ENCODE measurements around the gene UBXN1. TPM values are rescaled to one million over a fixed set of nuclear protein-coding genes. Genes with fewer than 3 reads are reported as not detected.

The UBXN1 gene
- total and polyA plus RNA-seq, 10 of the 15 experiments (the other 5 are each of a cell fraction or from before 2014, with no cell fraction given) = 7.0 to 173 (median 106) TPM

GRCh38 chr11:62709247-62710000, 30.6 kb upstream of the UBXN1 start (continued):
- TF ChIP-seq, protein P1, sequence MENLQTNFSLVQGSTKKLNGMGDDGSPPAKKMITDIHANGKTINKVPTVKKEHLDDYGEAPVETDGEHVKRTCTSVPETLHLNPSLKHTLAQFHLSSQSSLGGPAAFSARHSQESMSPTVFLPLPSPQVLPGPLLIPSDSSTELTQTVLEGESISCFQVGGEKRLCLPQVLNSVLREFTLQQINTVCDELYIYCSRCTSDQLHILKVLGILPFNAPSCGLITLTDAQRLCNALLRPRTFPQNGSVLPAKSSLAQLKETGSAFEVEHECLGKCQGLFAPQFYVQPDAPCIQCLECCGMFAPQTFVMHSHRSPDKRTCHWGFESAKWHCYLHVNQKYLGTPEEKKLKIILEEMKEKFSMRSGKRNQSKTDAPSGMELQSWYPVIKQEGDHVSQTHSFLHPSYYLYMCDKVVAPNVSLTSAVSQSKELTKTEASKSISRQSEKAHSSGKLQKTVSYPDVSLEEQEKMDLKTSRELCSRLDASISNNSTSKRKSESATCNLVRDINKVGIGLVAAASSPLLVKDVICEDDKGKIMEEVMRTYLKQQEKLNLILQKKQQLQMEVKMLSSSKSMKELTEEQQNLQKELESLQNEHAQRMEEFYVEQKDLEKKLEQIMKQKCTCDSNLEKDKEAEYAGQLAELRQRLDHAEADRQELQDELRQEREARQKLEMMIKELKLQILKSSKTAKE (IDR thresholded peaks at IDR 0.05; ENCODE audit: low read depth, poor library complexity, severe bottlenecking) = peak; percentile 54
- TF ChIP-seq TCF12 (IDR thresholded peaks at IDR 0.05; ENCODE audit: low read depth, low read length) (no peak), PAX5 (IDR thresholded peaks at IDR 0.05; ENCODE audit: borderline replicate concordance, low read depth, low read length) (0 out of 2 replicates have a peak, but pooled peaks have one; percentile 46), MEF2B (IDR thresholded peaks at IDR 0.05; ENCODE audit: partially characterized antibody, poor library complexity, severe bottlenecking) (no peak), USF1 (IDR thresholded peaks at IDR 0.05; ENCODE audit: borderline replicate concordance, extremely low read length, insufficient read depth, low read depth, low read length) (no peak), CEBPZ (IDR thresholded peaks at IDR 0.05; ENCODE audit: low read depth, low read length) (no peak), RFX5 (IDR thresholded peaks at IDR 0.05; ENCODE audit: low read depth, low read length) (no peak), ZNF622 (IDR thresholded peaks at IDR 0.05) (no peak), RAD51 (IDR thresholded peaks at IDR 0.05) (no peak), RCOR1 (conservative IDR thresholded peaks at IDR 0.05; ENCODE audit: low read depth, low read length) (peak; percentile 100), CREM (IDR thresholded peaks at IDR 0.05; ENCODE audit: low read depth) (peak; percentile 84), CHD1 (IDR thresholded peaks at IDR 0.05; ENCODE audit: low read depth, low read length) (0 out of 2 replicates have a peak, but pooled peaks have one; percentile 71), YBX1 (IDR thresholded peaks at IDR 0.05) (no peak), MXI1 (IDR thresholded peaks at IDR 0.05; ENCODE audit: low read depth, low read length) (no peak; the same call in none of the 2 replicates), ZNF207 (IDR thresholded peaks at IDR 0.05; ENCODE audit: borderline replicate concordance) (peak; percentile 92), BRCA1 (IDR thresholded peaks at IDR 0.05; ENCODE audit: low read depth, low read length) (no peak), EGR1 (IDR thresholded peaks at IDR 0.05; ENCODE audit: borderline replicate concordance in 1 of 2, low read depth in 2 of 2, low read length in 2 of 2) (no peak), POU2F2 (IDR thresholded peaks at IDR 0.05; ENCODE audit: borderline replicate concordance, low read depth, low read length) (peak; percentile 47; the same call in 2 of the 3 replicates), DPF2 (IDR thresholded peaks at IDR 0.05) (no peak; the same call in 1 of the 2 replicates), JUNB (IDR thresholded peaks at IDR 0.05) (no peak)
- TF ChIP-seq, protein P2, sequence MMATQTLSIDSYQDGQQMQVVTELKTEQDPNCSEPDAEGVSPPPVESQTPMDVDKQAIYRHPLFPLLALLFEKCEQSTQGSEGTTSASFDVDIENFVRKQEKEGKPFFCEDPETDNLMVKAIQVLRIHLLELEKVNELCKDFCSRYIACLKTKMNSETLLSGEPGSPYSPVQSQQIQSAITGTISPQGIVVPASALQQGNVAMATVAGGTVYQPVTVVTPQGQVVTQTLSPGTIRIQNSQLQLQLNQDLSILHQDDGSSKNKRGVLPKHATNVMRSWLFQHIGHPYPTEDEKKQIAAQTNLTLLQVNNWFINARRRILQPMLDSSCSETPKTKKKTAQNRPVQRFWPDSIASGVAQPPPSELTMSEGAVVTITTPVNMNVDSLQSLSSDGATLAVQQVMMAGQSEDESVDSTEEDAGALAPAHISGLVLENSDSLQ (IDR thresholded peaks at IDR 0.05) = peak; percentile 59
- TF ChIP-seq, protein P3, sequence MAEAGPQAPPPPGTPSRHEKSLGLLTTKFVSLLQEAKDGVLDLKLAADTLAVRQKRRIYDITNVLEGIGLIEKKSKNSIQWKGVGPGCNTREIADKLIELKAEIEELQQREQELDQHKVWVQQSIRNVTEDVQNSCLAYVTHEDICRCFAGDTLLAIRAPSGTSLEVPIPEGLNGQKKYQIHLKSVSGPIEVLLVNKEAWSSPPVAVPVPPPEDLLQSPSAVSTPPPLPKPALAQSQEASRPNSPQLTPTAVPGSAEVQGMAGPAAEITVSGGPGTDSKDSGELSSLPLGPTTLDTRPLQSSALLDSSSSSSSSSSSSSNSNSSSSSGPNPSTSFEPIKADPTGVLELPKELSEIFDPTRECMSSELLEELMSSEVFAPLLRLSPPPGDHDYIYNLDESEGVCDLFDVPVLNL (IDR thresholded peaks at IDR 0.05; ENCODE audit: low read depth, low read length) = no peak
